Astrocyte (in vitro differentiated cells and primary cell): ENCODE data around the gene CDYL.

Experiments
- EZH2 ChIP-seq: IDR thresholded peaks from 2 replicates; pipeline ENCODE4 v1.6.1; 2012; ENCODE audit warnings: mild to moderate bottlenecking, low read length, inconsistent platforms; ENCODE audit not compliant: insufficient read depth
- TF ChIP-seq, protein P1 (sequence below): IDR thresholded peaks from 2 replicates; pipeline ENCODE4 v1.5.1; 2011; ENCODE audit warnings: low read depth, mild to moderate bottlenecking, inconsistent platforms, low read length, moderate library complexity; ENCODE audit not compliant: insufficient read depth

DNA sequence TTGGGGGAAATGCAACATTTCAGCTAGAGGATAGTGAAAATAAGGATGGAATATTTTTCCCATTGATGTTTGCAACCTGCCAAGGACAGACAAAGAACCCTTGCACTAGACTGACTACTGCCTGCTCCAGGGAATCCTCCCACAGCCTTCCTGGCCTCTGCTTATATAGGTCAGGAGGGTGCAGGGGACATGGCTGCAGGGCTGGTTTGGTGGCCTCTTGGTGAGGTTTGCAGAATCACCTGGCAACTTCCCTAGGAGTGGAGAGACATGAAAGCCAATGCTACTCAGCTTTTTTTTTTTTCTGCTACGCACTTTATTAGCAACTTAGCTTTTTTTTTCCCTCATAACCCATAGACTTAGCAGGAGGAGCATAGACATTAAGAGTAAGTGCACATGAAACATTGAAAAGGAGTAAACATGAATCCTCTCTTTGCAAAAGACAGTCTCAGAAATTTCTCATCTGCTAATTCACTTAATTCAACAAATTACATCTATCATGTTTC lies 39.8 kb upstream of the CDYL start:
- TF ChIP-seq, protein P1, sequence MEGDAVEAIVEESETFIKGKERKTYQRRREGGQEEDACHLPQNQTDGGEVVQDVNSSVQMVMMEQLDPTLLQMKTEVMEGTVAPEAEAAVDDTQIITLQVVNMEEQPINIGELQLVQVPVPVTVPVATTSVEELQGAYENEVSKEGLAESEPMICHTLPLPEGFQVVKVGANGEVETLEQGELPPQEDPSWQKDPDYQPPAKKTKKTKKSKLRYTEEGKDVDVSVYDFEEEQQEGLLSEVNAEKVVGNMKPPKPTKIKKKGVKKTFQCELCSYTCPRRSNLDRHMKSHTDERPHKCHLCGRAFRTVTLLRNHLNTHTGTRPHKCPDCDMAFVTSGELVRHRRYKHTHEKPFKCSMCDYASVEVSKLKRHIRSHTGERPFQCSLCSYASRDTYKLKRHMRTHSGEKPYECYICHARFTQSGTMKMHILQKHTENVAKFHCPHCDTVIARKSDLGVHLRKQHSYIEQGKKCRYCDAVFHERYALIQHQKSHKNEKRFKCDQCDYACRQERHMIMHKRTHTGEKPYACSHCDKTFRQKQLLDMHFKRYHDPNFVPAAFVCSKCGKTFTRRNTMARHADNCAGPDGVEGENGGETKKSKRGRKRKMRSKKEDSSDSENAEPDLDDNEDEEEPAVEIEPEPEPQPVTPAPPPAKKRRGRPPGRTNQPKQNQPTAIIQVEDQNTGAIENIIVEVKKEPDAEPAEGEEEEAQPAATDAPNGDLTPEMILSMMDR: no peak
- TF ChIP-seq EZH2: no peak
